ENCODE results near the gene MAMLD1. TPM values are rescaled to one million over a fixed set of nuclear protein-coding genes. Genes with fewer than 3 reads are reported as not detected.

MAMLD1 gene
- total RNA-seq, 1 donor from 2014 or later = 4.9 TPM

DNA sequence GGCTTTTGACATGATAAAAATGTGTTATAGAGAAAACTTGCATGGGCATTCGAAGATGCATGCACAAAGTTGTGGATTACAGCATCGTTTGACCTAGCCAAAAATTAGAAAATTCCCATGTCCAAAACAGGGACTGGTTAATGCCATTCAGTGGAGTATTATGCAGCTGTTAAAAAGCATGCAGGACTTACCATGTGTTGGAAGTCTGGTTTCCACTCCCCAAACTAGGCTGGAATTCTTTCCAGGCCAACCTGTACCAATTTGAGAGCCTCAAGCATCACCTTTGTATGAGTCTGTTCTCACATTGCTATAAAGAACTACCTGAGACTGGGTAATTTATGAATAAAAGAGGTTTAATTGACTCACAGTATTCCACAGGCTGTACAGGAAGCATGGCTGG lies 159.4 kb downstream of the MAMLD1 start:
- DNase-seq (ENCODE audit: extremely low read depth, low read depth, low spot score) = no peak

DNA sequence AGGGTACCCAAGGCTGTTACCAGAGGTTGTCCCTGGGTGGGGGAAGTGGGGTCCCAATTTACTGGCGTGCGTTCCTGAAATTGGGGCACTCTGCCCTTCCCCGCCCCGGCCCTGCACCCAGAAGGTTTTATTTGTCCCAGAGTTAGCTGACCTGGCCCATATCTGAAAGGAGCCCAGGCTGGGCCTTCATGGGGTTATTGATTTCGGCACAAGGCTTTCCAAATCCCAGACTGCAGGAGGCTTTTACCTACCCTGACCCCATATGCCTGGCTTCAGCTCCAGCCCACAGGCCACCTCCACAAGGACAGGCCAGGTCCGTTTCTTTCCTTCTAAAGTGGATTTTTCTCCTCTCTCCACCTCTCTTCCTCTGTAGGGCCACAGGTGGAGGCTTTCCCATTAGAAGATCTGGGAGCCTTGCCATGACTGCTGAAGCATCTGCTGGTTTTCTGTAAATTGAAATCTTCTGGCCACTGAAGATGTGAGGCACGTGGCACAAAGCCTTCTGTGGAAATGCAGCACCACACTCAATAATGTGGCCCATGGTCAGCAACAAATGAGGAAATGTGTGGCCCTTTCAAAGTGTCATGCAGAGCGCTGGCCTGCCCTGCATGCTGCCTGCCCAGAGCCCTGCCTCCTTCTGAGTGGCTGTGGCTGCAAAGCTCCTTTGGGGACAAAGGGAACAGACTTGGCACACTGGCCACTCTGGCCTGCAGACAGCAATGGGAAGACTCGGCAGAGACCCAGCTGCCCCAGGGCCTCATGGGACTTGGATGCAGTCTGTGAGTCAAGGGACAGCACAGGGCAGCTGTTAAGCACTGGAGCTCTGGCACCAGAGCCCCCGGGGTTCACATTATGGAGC lies 162.2 kb downstream of the MAMLD1 start:
- DNase-seq (ENCODE audit: extremely low read depth, low read depth, low spot score) = no peak

DNA sequence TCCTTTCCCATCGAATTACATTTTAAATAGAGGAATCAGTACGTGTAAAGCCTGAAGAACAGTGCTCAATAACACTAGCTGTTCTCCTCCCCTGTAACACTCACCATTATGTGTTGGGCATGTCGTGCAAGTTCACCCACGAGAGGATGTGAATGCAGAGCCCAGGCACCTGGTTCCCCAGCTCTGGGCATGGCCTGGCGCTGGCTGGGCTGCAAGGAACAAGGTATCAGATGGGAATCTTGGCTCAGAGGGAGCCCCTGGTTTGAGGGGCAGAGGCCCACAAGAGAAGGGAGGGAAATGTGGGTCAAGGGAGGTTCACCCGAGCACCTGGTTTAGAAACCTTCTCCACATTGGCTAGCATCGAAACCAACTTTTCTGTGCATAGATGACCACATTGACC lies 163.6 kb downstream of the MAMLD1 start:
- DNase-seq (ENCODE audit: extremely low read depth, low read depth, low spot score) = no peak

- no peak for DNase-seq (ENCODE audit: extremely low read depth, low read depth, low spot score)
Observed at GRCh38 chrX:150527108-150527507, 164.0 kb downstream of the MAMLD1 start.

- no peak for DNase-seq (ENCODE audit: extremely low read depth, low read depth, low spot score)
Observed at GRCh38 chrX:150529587-150529986, 166.5 kb downstream of the MAMLD1 start.

DNA sequence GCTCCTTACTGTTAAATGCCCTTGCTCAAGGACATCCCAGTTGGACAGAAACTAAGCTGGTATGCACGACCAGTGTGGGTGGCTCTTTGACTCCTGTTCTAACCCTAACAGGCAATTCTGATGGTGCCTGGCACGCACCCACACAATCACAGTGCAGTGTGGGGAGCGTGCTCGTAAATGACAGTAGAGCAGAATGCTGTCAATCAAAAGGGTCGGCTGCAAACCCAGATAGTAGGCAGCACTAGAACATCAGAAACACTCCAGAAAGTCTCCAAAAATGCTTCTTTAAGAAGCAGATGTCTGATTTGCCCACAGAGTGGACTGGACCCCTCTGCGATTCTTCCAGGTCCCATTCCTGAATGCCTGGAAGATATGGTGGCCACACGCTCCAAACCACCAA lies 167.7 kb downstream of the MAMLD1 start:
- DNase-seq (ENCODE audit: extremely low read depth, low read depth, low spot score) = no peak

GRCh38 chrX:150531467-150531866 lies 168.3 kb downstream of the MAMLD1 start:
- no peak for DNase-seq (ENCODE audit: extremely low read depth, low read depth, low spot score)

DNA sequence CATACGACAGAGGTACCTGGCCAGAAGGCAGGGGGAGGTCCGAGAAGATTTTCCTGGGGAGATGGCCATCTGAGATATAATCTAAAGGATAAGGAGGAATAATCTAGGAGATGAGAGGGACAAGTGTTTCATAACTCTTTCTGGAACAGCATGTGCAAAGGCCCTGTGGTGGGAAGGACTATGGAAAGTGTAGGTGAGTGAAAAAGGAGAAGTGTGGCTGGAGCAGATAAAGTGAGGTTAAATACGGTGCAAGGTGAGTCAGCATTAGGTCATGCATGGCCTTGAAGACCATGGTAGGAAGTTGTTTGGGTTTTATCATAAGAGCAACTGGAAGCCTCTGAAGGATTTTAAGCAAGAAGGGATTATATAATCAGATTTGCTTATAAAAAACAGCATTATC lies 170.7 kb downstream of the MAMLD1 start:
- no peak for DNase-seq (ENCODE audit: extremely low read depth, low read depth, low spot score)

DNA sequence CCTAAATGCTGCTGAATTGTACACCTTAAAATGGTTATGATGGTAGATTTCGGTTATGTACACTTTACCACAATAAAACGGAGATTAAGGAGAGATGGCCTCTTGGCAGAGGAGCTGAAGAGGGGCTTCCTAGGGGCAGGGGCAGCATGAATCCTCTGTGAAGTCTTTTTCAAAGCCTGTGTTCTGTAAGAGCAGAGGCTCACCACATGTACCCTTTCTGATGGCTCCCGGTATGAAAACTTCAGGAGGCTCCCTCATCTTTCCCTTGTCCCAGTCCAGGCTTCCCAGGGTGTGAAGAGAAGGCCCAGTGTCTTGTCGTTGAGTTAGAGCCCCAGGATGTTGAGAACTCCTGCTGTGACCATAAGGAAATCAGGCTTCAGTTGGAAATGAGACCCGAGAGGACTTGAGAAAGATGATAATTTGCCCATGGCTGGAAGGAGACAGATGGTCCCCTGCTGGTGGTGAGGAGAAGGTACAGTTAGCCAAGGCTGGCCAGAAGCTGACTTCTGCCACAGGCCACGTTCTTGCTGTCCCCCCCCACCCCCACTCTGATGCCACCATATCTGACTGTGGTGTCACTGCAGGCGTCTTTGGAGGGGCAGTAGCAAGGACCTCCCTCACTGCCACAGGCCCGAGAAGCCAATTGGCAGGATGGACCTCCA lies 173.5 kb downstream of the MAMLD1 start:
- DNase-seq (ENCODE audit: extremely low read depth, low read depth, low spot score) = no peak

DNA sequence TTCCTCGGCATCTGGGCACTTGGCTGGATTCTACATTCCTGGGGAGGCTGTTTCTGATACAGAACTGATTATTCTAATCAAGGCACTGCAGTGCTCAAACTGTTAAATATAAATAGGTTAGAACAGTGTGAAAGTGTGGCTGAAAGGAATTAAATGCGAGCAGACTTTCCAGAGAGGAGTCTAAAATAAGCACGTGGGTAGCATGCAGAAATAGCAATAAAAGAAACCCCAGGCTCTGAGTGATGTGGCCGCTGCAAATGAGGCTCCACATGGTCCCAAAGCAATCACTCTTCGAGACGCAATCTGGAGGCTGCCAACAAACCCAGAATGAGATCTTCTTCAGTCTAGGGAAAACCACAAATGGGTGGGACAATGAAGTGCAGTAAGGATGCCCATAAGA lies 174.7 kb downstream of the MAMLD1 start:
- DNase-seq (ENCODE audit: extremely low read depth, low read depth, low spot score) = no peak

GRCh38 chrX:150540965-150541364 lies 177.8 kb downstream of the MAMLD1 start:
- DNase-seq (ENCODE audit: extremely low read depth, low read depth, low spot score) = no peak

GRCh38 chrX:150542846-150543229 lies 179.7 kb downstream of the MAMLD1 start:
- DNase-seq (ENCODE audit: extremely low read depth, low read depth, low spot score) = no peak

GRCh38 chrX:150543230-150544155 lies 180.4 kb downstream of the MAMLD1 start:
- DNase-seq (ENCODE audit: extremely low read depth, low read depth, low spot score) = no peak

DNA sequence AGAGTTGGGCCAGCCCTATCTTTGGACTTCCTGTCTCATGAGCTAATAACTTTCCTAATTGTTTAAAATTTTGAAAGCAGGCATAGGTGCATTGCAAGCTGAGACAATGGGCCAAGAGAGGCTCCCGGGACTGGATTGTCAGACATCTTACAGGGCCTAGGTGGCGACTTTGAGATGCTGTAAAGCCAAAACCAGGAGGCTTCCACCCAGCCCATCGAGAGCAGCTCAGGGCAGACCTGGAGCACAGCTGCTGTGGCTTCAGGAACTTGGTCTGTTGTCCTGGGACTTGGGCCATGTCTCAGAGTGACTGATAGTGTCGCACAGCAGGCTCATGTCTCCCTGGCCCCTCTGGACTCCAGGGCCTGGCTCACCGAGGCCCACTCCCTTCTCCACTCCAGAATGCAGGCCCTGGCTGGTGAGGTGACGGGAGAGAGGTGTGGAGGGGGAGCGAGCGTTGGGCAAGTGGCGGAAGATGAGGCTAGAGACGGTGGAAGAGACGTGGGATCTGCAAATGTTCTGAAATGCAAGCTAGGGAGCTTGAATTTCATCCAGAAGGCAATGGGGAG lies 181.2 kb downstream of the MAMLD1 start:
- DNase-seq (ENCODE audit: extremely low read depth, low read depth, low spot score) = no peak

DNA sequence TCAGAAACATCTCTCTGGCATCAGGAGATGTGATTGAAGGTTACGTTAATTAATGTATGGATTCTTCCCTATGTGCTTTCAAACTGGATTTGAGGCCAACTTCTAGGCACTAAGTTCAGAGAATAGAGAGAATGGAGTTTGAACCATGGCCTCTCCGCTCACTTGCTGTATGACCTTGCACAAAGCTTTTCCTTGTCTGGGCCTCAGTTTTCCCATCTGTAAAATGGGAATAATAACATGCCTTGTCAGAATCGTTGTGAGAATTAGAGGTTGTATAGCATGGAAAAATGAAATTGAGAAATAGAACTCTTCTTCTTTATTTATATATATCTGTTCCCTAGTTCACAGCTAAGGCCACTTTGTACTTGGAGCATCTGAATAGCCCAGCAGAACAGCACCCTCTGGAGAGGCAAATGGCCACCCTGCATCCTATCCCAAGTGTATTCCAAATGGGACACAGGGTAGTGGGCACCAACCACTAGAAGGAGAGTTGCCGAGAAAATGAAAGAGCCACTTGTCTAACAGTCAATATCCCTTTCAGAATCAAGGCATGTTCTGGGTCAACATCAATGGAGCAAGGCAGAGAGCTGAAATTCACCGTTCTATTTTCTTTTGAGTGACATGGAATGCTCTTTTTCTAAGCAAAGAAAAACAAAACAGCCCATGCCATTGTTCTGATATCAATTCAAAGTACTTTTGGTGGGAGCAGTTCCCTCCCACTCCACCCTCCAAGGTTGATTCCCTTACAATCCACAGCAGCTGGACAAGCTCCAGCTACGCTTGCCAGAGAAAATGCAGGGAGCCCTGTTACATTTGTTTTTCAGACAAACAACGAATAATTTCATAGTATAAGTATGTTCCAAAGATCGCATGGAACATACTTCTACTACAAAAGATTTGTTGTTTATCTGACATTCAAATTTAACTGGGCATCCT lies 182.0 kb downstream of the MAMLD1 start:
- no peak for DNase-seq (ENCODE audit: extremely low read depth, low read depth, low spot score)

DNA sequence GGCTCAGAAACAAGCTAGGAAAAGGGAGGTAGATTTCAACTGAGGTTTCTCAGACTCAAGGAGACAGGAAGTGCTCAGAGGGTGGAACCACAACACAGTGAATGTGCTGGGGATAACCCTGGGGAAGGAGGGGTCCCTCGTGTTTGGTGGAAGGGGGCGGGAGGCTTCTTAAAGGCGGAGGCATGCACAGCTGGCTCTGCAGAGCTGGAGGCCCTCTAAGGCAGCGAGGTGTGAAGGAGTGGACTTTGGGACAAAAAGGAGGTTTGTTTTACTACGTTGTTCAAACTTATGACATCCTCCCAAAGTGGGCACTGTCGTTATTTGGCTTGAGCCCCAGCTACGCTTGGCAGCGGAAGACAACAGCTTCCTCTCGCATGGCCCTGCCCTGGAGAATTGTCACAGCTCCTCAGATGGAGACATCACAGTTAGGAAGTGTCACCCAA lies 183.6 kb downstream of the MAMLD1 start:
- no peak for DNase-seq (ENCODE audit: extremely low read depth, low read depth, low spot score)

- no peak for DNase-seq (ENCODE audit: extremely low read depth, low read depth, low spot score)
Observed at GRCh38 chrX:150547375-150548115, 184.4 kb downstream of the MAMLD1 start.

DNA sequence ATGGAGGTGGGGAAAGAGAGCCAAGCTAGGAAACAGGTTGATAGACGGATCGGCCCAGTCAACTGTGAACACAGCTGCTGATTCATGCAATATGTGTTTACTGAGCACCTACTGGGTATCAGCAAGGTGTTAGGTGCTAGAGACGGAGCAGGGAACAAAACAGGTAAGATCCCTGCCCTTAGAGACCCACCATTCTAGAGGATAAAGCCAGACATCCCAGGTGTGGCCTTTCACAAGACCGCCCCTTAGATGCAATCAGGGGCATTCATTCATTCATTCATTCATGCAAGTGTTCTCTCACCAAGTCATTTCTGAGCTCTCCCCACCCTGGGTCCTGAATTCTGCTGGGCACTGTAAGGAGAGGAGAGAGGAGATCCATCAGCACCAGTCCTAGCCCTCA lies 185.1 kb downstream of the MAMLD1 start:
- no peak for DNase-seq (ENCODE audit: extremely low read depth, low read depth, low spot score)

DNA sequence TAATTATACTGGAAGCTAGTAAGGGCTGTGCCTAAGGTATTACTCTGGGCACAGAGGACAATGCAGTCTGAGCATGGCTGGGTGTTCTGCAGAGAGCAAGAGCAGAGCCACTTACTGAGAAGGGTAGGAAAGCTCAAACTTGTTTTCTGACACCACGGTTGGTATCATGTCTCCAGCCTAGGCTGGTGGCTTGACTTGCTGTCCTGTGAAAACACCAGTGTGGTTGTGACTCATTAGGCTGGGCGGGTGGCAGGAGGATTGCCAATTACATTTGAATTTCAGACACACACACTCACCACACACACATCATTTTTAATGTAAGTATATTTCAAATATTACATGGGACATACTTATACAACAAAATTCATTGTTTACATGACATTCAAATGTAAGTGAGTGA lies 185.6 kb downstream of the MAMLD1 start:
- no peak for DNase-seq (ENCODE audit: extremely low read depth, low read depth, low spot score)
